Measurements from ENCODE around the gene SPX.

DNA sequence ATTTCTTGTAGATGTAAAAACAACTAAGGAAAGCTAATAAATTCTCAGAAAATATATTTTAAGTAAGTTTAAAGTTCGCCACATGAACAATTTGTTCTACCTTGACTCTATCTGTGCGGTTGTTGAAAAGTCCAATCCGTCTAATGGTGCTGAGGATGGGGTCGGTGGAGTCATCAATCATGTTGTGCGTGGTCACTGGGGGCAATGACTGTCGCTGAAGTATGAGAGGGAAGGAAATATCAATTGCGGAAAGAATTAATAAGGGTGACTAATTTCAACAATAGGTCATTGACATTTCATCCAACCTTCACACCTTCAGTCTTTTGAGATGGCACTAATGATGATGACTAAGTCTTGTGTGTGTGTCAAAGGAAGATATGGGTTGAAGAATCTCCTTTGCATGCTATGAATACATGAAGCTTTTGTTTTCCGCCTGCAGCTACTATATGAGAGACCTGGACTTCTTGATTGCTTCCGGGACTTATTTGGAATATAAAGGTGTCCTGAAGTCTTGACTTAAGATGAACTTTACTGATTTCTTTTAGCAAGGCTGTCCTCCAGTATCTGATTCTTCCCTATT, 32.1 kb downstream of the SPX start:
- TF ChIP-seq, protein P1, sequence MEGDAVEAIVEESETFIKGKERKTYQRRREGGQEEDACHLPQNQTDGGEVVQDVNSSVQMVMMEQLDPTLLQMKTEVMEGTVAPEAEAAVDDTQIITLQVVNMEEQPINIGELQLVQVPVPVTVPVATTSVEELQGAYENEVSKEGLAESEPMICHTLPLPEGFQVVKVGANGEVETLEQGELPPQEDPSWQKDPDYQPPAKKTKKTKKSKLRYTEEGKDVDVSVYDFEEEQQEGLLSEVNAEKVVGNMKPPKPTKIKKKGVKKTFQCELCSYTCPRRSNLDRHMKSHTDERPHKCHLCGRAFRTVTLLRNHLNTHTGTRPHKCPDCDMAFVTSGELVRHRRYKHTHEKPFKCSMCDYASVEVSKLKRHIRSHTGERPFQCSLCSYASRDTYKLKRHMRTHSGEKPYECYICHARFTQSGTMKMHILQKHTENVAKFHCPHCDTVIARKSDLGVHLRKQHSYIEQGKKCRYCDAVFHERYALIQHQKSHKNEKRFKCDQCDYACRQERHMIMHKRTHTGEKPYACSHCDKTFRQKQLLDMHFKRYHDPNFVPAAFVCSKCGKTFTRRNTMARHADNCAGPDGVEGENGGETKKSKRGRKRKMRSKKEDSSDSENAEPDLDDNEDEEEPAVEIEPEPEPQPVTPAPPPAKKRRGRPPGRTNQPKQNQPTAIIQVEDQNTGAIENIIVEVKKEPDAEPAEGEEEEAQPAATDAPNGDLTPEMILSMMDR (IDR thresholded peaks at IDR 0.05), result no peak
- TF ChIP-seq POLR2A (IDR thresholded peaks at IDR 0.05) (no peak), POLR2AphosphoS5 (IDR thresholded peaks at IDR 0.05) (no peak)

Measured in suprapubic skin (tissue), 4 donors.